GM12878 (cell line): ENCODE data around the gene PPM1E. TPM values are rescaled to one million over a fixed set of nuclear protein-coding genes. Genes with fewer than 3 reads are reported as not detected.

ENCODE experiments used
- CREM ChIP-seq: IDR thresholded peaks from 2 replicates; pipeline ENCODE4 v1.6.1; 2014; ENCODE audit warnings: antibody characterized with exemption, low read depth
- ETV6 ChIP-seq, 2 experiments: fragments of 450-650 bp in 1 of 2; IDR thresholded peaks in 1 of 2; conservative IDR thresholded peaks in 1 of 2; 2 replicates each; pipeline ENCODE4 v1.6.1; 2014; ENCODE audit warnings: antibody characterized with exemption in 1 of 2, borderline replicate concordance in 1 of 2, low read depth in 1 of 2, mild to moderate bottlenecking in 1 of 2, moderate library complexity in 1 of 2
- FOXK2 ChIP-seq: fragments of 450-650 bp; IDR thresholded peaks from 2 replicates; pipeline ENCODE4 v1.6.1; 2017; ENCODE audit warnings: mild to moderate bottlenecking, moderate library complexity
- HDGF ChIP-seq: fragments of 450-650 bp; IDR thresholded peaks from 2 replicates; pipeline ENCODE4 v1.6.1; 2016; ENCODE audit warnings: antibody characterized with exemption
- IKZF2 ChIP-seq, 2 experiments: fragments of 450-650 bp; IDR thresholded peaks; 2 replicates each; pipeline ENCODE4 v1.6.1; 2017; ENCODE audit warnings: mild to moderate bottlenecking in 2 of 2, moderate library complexity in 2 of 2
- MTA2 ChIP-seq: fragments of 450-650 bp; IDR thresholded peaks from 2 replicates; pipeline ENCODE4 v1.6.1; 2016; ENCODE audit warnings: low read depth, mild to moderate bottlenecking, moderate library complexity
- NFXL1 ChIP-seq: fragments of 450-650 bp; IDR thresholded peaks from 2 replicates; pipeline ENCODE4 v1.6.1; 2017; ENCODE audit warnings: antibody characterized with exemption, mild to moderate bottlenecking, borderline replicate concordance
- RBBP5 ChIP-seq: fragments of 200-600 bp; sonication (generic); conservative IDR thresholded peaks from 2 replicates; pipeline ENCODE4 v1.6.1; 2016
- STAT3 ChIP-seq: IDR thresholded peaks from 2 replicates; pipeline ENCODE4 v1.6.1; 2011; ENCODE audit warnings: low read depth, low read length, improper control_type of control experiment
- SUPT20H ChIP-seq: IDR thresholded peaks from 2 replicates; pipeline ENCODE4 v1.6.1; 2011; ENCODE audit warnings: low read depth, mild to moderate bottlenecking, low read length, moderate library complexity, borderline replicate concordance; ENCODE audit not compliant: control insufficient read depth
- polyA plus RNA-seq, 11 experiments: library from polyadenylated mRNA; depleted of rRNA in 4 of 11; unstranded in 6 of 11; stranded (reverse) in 5 of 11; fragments of >200 nt; fragmentation: Nextera tagmentation in 4 of 11; fragmentation: Illumina TruSeq in 1 of 11; extraction: Ambion mirVana in 4 of 11; extraction: Trizol in 1 of 11; gene quantifications; 1 replicate in 1 of 11; 2 replicates in 10 of 11; pipeline versions ENCODE4 v1.2.1 to v1.2.3, GENCODE V29; 2011 to 2016; ENCODE audit warnings: inconsistent platforms in 2 of 11, missing spikeins in 2 of 11, low read depth in 1 of 11
- total RNA-seq, 4 experiments: library from RNA; depleted of rRNA in 3 of 4; stranded (reverse); fragments of >200 nt in 3 of 4; fragmentation: Illumina TruSeq in 1 of 4; extraction: Trizol in 1 of 4; gene quantifications; 2 replicates each; pipeline versions ENCODE4 v1.2.1 to v1.2.3, GENCODE V29; 2013 to 2021
- TF ChIP-seq, protein P1 (sequence below): fragments of 450-650 bp; IDR thresholded peaks from 2 replicates; pipeline ENCODE4 v1.6.1; 2017; ENCODE audit warnings: antibody characterized with exemption, mild to moderate bottlenecking, moderate library complexity
- TF ChIP-seq, protein P2 (sequence below): fragments of 450-650 bp; formaldehyde crosslinking; IDR thresholded peaks from 2 replicates; pipeline ENCODE4 v1.4.0; 2022; ENCODE audit warnings: mild to moderate bottlenecking, moderate library complexity
- TF ChIP-seq, protein P3 (sequence below): fragments of 450-650 bp; formaldehyde crosslinking; IDR thresholded peaks from 2 replicates; pipeline ENCODE4 v1.4.0; 2020; ENCODE audit warnings: mild to moderate bottlenecking, moderate library complexity
- TF ChIP-seq, protein P4 (sequence below): fragments of 450-650 bp; IDR thresholded peaks from 2 replicates; pipeline ENCODE4 v1.6.1; 2017; ENCODE audit warnings: low read depth, mild to moderate bottlenecking, moderate library complexity

PPM1E gene
- total and polyA plus RNA-seq, 10 of the 15 experiments (the other 5 are each of a cell fraction or from before 2014, with no cell fraction given): 0.07 to 0.28 (median 0.16) TPM

DNA sequence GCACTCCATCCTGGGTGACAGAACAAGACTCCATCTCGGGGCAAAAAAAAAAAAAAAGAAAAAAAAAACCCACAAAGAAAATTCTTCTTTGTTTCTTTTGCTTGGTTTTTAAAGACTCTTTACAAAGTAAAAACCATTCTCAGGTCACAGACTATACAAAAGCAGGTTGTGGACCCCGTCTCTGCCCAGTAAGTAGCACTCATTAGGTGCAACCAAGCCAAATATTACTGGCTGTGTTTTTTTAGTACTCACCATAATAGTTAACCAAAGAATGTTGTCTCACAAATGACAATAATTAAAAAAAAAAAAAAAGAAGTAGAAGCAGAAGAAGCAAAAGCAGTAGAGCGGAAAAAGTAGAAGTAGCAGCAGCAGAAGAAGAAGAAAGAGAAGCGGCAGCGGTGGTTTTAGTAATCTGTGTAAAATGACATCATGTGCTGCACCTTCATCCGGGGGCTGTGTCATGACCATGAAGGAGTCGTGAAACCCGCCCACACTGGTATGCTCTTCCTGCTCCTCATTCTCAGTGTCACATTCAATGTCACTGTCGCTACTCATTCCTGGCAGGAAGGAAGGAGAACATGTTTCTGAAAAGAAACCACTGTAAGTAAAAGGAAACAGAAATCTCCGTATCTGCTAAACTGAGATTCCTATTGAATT is 245.6 kb downstream of the PPM1E start (continued):
- TF ChIP-seq ETV6 (conservative IDR thresholded peaks at IDR 0.05 in 1 of 2, IDR thresholded peaks at IDR 0.05 in 1 of 2; ENCODE audit: borderline replicate concordance in 1 of 2, low read depth in 1 of 2): peak in 1 of 2 experiments; percentile 95; a peak in 2 of 4 replicates
- TF ChIP-seq, protein P1, sequence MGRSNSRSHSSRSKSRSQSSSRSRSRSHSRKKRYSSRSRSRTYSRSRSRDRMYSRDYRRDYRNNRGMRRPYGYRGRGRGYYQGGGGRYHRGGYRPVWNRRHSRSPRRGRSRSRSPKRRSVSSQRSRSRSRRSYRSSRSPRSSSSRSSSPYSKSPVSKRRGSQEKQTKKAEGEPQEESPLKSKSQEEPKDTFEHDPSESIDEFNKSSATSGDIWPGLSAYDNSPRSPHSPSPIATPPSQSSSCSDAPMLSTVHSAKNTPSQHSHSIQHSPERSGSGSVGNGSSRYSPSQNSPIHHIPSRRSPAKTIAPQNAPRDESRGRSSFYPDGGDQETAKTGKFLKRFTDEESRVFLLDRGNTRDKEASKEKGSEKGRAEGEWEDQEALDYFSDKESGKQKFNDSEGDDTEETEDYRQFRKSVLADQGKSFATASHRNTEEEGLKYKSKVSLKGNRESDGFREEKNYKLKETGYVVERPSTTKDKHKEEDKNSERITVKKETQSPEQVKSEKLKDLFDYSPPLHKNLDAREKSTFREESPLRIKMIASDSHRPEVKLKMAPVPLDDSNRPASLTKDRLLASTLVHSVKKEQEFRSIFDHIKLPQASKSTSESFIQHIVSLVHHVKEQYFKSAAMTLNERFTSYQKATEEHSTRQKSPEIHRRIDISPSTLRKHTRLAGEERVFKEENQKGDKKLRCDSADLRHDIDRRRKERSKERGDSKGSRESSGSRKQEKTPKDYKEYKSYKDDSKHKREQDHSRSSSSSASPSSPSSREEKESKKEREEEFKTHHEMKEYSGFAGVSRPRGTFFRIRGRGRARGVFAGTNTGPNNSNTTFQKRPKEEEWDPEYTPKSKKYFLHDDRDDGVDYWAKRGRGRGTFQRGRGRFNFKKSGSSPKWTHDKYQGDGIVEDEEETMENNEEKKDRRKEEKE: no peak
- peak; percentile 37; the same call in 1 of the 2 replicates for TF ChIP-seq HDGF
- TF ChIP-seq, protein P2, sequence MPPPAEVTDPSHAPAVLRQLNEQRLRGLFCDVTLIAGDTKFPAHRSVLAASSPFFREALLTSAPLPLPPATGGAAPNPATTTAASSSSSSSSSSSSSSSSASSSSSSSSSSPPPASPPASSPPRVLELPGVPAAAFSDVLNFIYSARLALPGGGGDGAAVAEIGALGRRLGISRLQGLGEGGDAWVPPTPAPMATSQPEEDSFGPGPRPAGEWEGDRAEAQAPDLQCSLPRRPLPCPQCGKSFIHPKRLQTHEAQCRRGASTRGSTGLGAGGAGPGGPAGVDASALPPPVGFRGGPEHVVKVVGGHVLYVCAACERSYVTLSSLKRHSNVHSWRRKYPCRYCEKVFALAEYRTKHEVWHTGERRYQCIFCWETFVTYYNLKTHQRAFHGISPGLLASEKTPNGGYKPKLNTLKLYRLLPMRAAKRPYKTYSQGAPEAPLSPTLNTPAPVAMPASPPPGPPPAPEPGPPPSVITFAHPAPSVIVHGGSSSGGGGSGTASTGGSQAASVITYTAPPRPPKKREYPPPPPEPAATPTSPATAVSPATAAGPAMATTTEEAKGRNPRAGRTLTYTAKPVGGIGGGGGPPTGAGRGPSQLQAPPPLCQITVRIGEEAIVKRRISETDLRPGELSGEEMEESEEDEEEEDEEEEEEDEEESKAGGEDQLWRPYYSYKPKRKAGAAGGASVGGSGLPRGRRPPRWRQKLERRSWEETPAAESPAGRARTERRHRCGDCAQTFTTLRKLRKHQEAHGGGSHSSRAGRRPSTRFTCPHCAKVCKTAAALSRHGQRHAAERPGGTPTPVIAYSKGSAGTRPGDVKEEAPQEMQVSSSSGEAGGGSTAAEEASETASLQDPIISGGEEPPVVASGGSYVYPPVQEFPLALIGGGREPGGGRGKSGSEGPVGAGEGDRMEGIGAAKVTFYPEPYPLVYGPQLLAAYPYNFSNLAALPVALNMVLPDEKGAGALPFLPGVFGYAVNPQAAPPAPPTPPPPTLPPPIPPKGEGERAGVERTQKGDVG (CRISPR knock-in tag): no peak
- no peak for TF ChIP-seq NFXL1
- peak; percentile 97 for TF ChIP-seq IKZF2 (IDR thresholded peaks at IDR 0.05)
- TF ChIP-seq, protein P3, sequence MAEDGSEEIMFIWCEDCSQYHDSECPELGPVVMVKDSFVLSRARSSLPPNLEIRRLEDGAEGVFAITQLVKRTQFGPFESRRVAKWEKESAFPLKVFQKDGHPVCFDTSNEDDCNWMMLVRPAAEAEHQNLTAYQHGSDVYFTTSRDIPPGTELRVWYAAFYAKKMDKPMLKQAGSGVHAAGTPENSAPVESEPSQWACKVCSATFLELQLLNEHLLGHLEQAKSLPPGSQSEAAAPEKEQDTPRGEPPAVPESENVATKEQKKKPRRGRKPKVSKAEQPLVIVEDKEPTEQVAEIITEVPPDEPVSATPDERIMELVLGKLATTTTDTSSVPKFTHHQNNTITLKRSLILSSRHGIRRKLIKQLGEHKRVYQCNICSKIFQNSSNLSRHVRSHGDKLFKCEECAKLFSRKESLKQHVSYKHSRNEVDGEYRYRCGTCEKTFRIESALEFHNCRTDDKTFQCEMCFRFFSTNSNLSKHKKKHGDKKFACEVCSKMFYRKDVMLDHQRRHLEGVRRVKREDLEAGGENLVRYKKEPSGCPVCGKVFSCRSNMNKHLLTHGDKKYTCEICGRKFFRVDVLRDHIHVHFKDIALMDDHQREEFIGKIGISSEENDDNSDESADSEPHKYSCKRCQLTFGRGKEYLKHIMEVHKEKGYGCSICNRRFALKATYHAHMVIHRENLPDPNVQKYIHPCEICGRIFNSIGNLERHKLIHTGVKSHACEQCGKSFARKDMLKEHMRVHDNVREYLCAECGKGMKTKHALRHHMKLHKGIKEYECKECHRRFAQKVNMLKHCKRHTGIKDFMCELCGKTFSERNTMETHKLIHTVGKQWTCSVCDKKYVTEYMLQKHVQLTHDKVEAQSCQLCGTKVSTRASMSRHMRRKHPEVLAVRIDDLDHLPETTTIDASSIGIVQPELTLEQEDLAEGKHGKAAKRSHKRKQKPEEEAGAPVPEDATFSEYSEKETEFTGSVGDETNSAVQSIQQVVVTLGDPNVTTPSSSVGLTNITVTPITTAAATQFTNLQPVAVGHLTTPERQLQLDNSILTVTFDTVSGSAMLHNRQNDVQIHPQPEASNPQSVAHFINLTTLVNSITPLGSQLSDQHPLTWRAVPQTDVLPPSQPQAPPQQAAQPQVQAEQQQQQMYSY (CRISPR knock-in tag): no peak
- peak; percentile 75; the same call in 1 of the 2 replicates for TF ChIP-seq STAT3
- TF ChIP-seq, protein P4, sequence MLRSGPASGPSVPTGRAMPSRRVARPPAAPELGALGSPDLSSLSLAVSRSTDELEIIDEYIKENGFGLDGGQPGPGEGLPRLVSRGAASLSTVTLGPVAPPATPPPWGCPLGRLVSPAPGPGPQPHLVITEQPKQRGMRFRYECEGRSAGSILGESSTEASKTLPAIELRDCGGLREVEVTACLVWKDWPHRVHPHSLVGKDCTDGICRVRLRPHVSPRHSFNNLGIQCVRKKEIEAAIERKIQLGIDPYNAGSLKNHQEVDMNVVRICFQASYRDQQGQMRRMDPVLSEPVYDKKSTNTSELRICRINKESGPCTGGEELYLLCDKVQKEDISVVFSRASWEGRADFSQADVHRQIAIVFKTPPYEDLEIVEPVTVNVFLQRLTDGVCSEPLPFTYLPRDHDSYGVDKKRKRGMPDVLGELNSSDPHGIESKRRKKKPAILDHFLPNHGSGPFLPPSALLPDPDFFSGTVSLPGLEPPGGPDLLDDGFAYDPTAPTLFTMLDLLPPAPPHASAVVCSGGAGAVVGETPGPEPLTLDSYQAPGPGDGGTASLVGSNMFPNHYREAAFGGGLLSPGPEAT: peak; percentile 93
- TF ChIP-seq SUPT20H: no peak
- peak; percentile 92 for TF ChIP-seq MTA2
- no peak for TF ChIP-seq FOXK2
- no peak for TF ChIP-seq RBBP5
- peak; percentile 95 for TF ChIP-seq CREM
